IMR-90 (cell line): ENCODE measurements around the gene CAPZA1. TPM values are rescaled to one million over a fixed set of nuclear protein-coding genes. Genes with fewer than 3 reads are reported as not detected.
A peak's percentile ranks its signal among the peaks of the same experiment; 100 is the strongest.

Experiments used
- ATAC-seq: fragments of 200-7000 bp; cut with Tn5 transposase; 2 replicates; pipeline ENCODE4 v1.9.1; 2020; ENCODE audit warnings: low read depth, mild to moderate bottlenecking, moderate library complexity
- BruUV-seq: library from RNA; stranded (reverse); fragments of 400-500 nt; replicated peaks from 2 replicates; lab custom pipeline; 2021; lab: Mats Ljungman, UMichigan
- CTCF ChIA-PET: fragments of 300-600 bp; formaldehyde crosslinking; extraction: SDS; loops from one replicate; lab custom pipeline; 2021; ENCODE audit warnings: antibody characterized with exemption; lab: Yijun Ruan, JAX
- POLR2A ChIA-PET: fragments of 300-600 bp; sonication (Branson Sonifier 250); formaldehyde crosslinking; loops from one replicate; lab custom pipeline; 2022; ENCODE audit warnings: antibody characterized with exemption; ENCODE audit not compliant: unreplicated experiment; lab: Charles Lee
- DNase-seq: peaks from one replicate; pipeline ENCODE4 v3.0.0; 2013
- H2AFZ ChIP-seq: replicated peaks from 2 replicates; pipeline ENCODE3; 2013; ENCODE audit warnings: low read length, mild to moderate bottlenecking; ENCODE audit not compliant: poor library complexity
- H2AK5ac ChIP-seq: 2 replicates; pipeline ENCODE4 v1.6.1; 2013; ENCODE audit warnings: low read depth, low read length, inconsistent platforms
- H2AK9ac ChIP-seq: replicated peaks from 2 replicates; pipeline ENCODE3; 2013; ENCODE audit warnings: mild to moderate bottlenecking, low read depth, low read length, moderate library complexity; ENCODE audit not compliant: poor library complexity
- H2BK120ac ChIP-seq: 2 replicates; pipeline ENCODE4 v1.6.1; 2013; ENCODE audit warnings: low read depth, low read length, inconsistent platforms
- H2BK15ac ChIP-seq: 3 replicates; pipeline ENCODE4 v1.6.1; 2013; ENCODE audit warnings: low read depth, low read length, inconsistent platforms
- H2BK20ac ChIP-seq: 2 replicates; pipeline ENCODE4 v1.6.1; 2013; ENCODE audit warnings: low read depth, mild to moderate bottlenecking, inconsistent platforms, low read length, moderate library complexity
- H2BK5ac ChIP-seq: 2 replicates; pipeline ENCODE4 v1.6.1; 2013; ENCODE audit warnings: mild to moderate bottlenecking, low read depth, low read length, inconsistent platforms; ENCODE audit not compliant: poor library complexity, severe bottlenecking
- H3K14ac ChIP-seq: replicated peaks from 2 replicates; pipeline ENCODE4 v1.6.1; 2013; ENCODE audit warnings: low read depth, low read length, inconsistent platforms
- H3K18ac ChIP-seq: 2 replicates; pipeline ENCODE4 v1.6.1; 2013; ENCODE audit warnings: low read depth, low read length, control low read depth
- H3K23ac ChIP-seq: 2 replicates; pipeline ENCODE4 v1.6.1; 2013; ENCODE audit warnings: low read depth, low read length, inconsistent platforms
- H3K27ac ChIP-seq: 2 replicates; pipeline ENCODE4 v1.5.1; 2013; ENCODE audit warnings: mild to moderate bottlenecking, control low read depth, low read length; ENCODE audit not compliant: insufficient read depth
- H3K27me3 ChIP-seq: 2 replicates; pipeline ENCODE4 v1.6.1; 2013; ENCODE audit warnings: low read length; ENCODE audit not compliant: control insufficient read depth, insufficient read depth
- H3K36me3 ChIP-seq: 2 replicates; pipeline ENCODE4 v1.6.1; 2013; ENCODE audit warnings: low read length, mixed read lengths; ENCODE audit not compliant: control insufficient read depth, insufficient read depth
- H3K4ac ChIP-seq: 2 replicates; pipeline ENCODE4 v1.6.1; 2013; ENCODE audit warnings: low read depth, low read length, inconsistent platforms
- H3K4me1 ChIP-seq: 2 replicates; pipeline ENCODE4 v1.6.1; 2013; ENCODE audit warnings: low read length, mixed read lengths; ENCODE audit not compliant: control insufficient read depth, insufficient read depth
- H3K4me2 ChIP-seq: 2 replicates; pipeline ENCODE4 v1.6.1; 2013; ENCODE audit warnings: low read depth, mild to moderate bottlenecking, control low read depth, low read length, moderate library complexity
- H3K4me3 ChIP-seq: 2 replicates; pipeline ENCODE4 v1.5.1; 2013; ENCODE audit warnings: low read depth, mild to moderate bottlenecking, control low read depth, low read length, moderate library complexity; ENCODE audit not compliant: insufficient read depth
- H3K56ac ChIP-seq: 2 replicates; pipeline ENCODE4 v1.6.1; 2013; ENCODE audit warnings: low read length, inconsistent platforms; ENCODE audit not compliant: insufficient read depth; ENCODE audit errors: extremely low read depth
- H3K79me1 ChIP-seq, 2 experiments: 2 replicates each; pipeline ENCODE4 v1.6.1; 2013; ENCODE audit warnings: low read length in 2 of 2, inconsistent platforms in 1 of 2, low read depth in 1 of 2
- H3K9ac ChIP-seq: 2 replicates; pipeline ENCODE4 v1.6.1; 2013; ENCODE audit warnings: low read depth, low read length, control low read depth
- H3K9me1 ChIP-seq: 2 replicates; pipeline ENCODE4 v1.6.1; 2013; ENCODE audit warnings: low read length, inconsistent platforms; ENCODE audit not compliant: insufficient read depth
- H3K9me3 ChIP-seq: 2 replicates; pipeline ENCODE4 v1.6.1; 2013; ENCODE audit warnings: low read length; ENCODE audit not compliant: control insufficient read depth, insufficient read depth
- H4K20me1 ChIP-seq: 2 replicates; pipeline ENCODE4 v1.6.1; 2013; ENCODE audit warnings: low read length, inconsistent platforms; ENCODE audit not compliant: insufficient read depth
- H4K5ac ChIP-seq: 2 replicates; pipeline ENCODE4 v1.6.1; 2013; ENCODE audit warnings: mild to moderate bottlenecking, low read depth, low read length, control low read depth
- H4K8ac ChIP-seq, 2 experiments: 2 replicates each; pipeline ENCODE4 v1.6.1; 2013; ENCODE audit warnings: low read depth in 2 of 2, low read length in 2 of 2, control low read depth in 1 of 2, inconsistent platforms in 1 of 2
- H4K91ac ChIP-seq: 2 replicates; pipeline ENCODE4 v1.6.1; 2013; ENCODE audit warnings: low read depth, low read length, inconsistent platforms; ENCODE audit not compliant: insufficient read depth
- BHLHE40 ChIP-seq: fragments of 150-350 bp; IDR thresholded peaks from 2 replicates; pipeline ENCODE4 v1.6.1; 2016; ENCODE audit warnings: mild to moderate bottlenecking, low read depth, low read length
- CEBPB ChIP-seq: IDR thresholded peaks from 2 replicates; pipeline ENCODE4 v1.6.1; 2012; ENCODE audit warnings: low read depth, low read length, improper control_type of control experiment
- CHD1 ChIP-seq: IDR thresholded peaks from 2 replicates; pipeline ENCODE4 v1.6.1; 2012; ENCODE audit warnings: low read depth, low read length, improper control_type of control experiment
- CTCF ChIP-seq: conservative IDR thresholded peaks from 2 replicates; pipeline ENCODE4 v1.5.1; 2012; ENCODE audit warnings: mild to moderate bottlenecking, low read depth, low read length, improper control_type of control experiment
- MAFK ChIP-seq: IDR thresholded peaks from 2 replicates; pipeline ENCODE4 v1.6.1; 2012; ENCODE audit warnings: low read depth, low read length, improper control_type of control experiment
- MXI1 ChIP-seq: IDR thresholded peaks from 2 replicates; pipeline ENCODE4 v1.6.1; 2012; ENCODE audit warnings: low read depth, mild to moderate bottlenecking, low read length, moderate library complexity, borderline replicate concordance
- NFE2L2 ChIP-seq: fragments of 150-350 bp; IDR thresholded peaks from 2 replicates; pipeline ENCODE4 v1.6.1; 2016; ENCODE audit warnings: low read depth, mild to moderate bottlenecking, low read length
- POLR2A ChIP-seq: IDR thresholded peaks from 2 replicates; pipeline ENCODE4 v1.6.1; 2012; ENCODE audit warnings: mild to moderate bottlenecking, low read depth, low read length
- RAD21 ChIP-seq: IDR thresholded peaks from 2 replicates; pipeline ENCODE4 v1.6.1; 2012; ENCODE audit warnings: low read length, improper control_type of control experiment
- RFX5 ChIP-seq: IDR thresholded peaks from 2 replicates; pipeline ENCODE4 v1.8.0; 2012; ENCODE audit warnings: low read depth, mild to moderate bottlenecking, low read length, moderate library complexity
- WGBS, 2 experiments: methylation state at CpG; one replicate each; pipeline versions ENCODE4 v1.1.5 to v1.1.7; 2013; ENCODE audit warnings: missing lambda C conversion rate in 2 of 2; ENCODE audit not compliant: insufficient read length in 1 of 2; ENCODE audit errors: extremely low coverage in 2 of 2; 5-methylcytosine and 5-hydroxymethylcytosine counted together
- dilution Hi-C: fragments of 300-500 bp; cut with HindIII; formaldehyde crosslinking; loops from one replicate; pipeline ENCODE4 v1.14.3; 2018; ENCODE audit warnings: low sequenced_read_pairs; ENCODE audit not compliant: unreplicated experiment
- in situ Hi-C: fragments of 300-500 bp; cut with MboI; formaldehyde crosslinking; loops from 3 replicates; pipeline ENCODE4 v1.14.3; 2019; ENCODE audit warnings: low sequenced_read_pairs, inconsistent platforms, mixed read lengths
- intact Hi-C: fragments of 100-400 bp; cut with micrococcal nuclease; formaldehyde crosslinking; loops from 2 replicates; pipeline ENCODE4 v1.10.0; 2022
- polyA plus RNA-seq, 3 experiments: library from polyadenylated mRNA; depleted of rRNA; stranded (reverse); fragments of >200 nt; gene quantifications; 2 replicates each; pipeline ENCODE4 v1.2.3, GENCODE V29; 2012; ENCODE audit warnings: low replicate concordance in 1 of 3
- total RNA-seq: library from RNA; depleted of rRNA; stranded (reverse); fragments of >200 nt; gene quantifications from 2 replicates; pipeline ENCODE4 v1.2.3, GENCODE V29; 2012

CAPZA1 gene
- total and polyA plus RNA-seq, 2 of the 4 experiments (the other 2 are of a cell fraction) = 108 to 262 TPM

- intact Hi-C loops (no loop called here), dilution Hi-C loops (no loop called here), in situ Hi-C loops (no loop called here)
- 0 out of 4 replicates have a peak overlapping the region, but pooled peaks of 1 of the 2 experiments have one; percentile 2 for H4K8ac ChIP-seq
- POLR2A ChIA-PET = no interaction called here
- no peak overlapping the region for H4K5ac ChIP-seq
- H4K91ac ChIP-seq = no peak overlapping the region
- 100% methylated on average over 3 of the region's 5 CpGs; no CpG with 5 or more reads in 1 of the 2 experiments for WGBS, 2 experiments
- H2BK15ac ChIP-seq = no peak overlapping the region
- H3K18ac ChIP-seq = no peak overlapping the region
- no peak overlapping the region for H3K9ac ChIP-seq
- peak overlapping the region; percentile 35; the same call in 1 of the 2 replicates for H3K23ac ChIP-seq
- CTCF ChIA-PET = interaction anchor here (0.7 kb wide), 1 partner anchor 673 kb away, joined by 4 read pairs; no protein-coding TSS in a partner anchor
- H3K9me3 ChIP-seq = no peaks in the 10 kb centered on the region
- H2BK5ac ChIP-seq = no peak overlapping the region
- no peak overlapping the region for H3K56ac ChIP-seq
- H3K14ac ChIP-seq = no peak overlapping the region
- DNase-seq (no peak), ATAC-seq (no peak)
- H2BK20ac ChIP-seq = no peak overlapping the region
- H3K4ac ChIP-seq = no peak overlapping the region
- peaks cover 2% of the 10 kb centered on the region; the same call in 1 of the 2 replicates for H3K4me1 ChIP-seq
- TF ChIP-seq CEBPB (no peak), CHD1 (no peak), RFX5 (no peak), RAD21 (no peak), CTCF (no peak), BHLHE40 (no peak), POLR2A (no peak), MAFK (no peak), NFE2L2 (no peak), MXI1 (no peak)
- H2AK5ac ChIP-seq = no peak overlapping the region; the same call in 1 of the 2 replicates
- no peak overlapping the region for H3K4me3 ChIP-seq
- peaks cover 5% of the 10 kb centered on the region for H3K36me3 ChIP-seq
- peaks cover 7% of the 10 kb centered on the region for H3K9me1 ChIP-seq
- H2AK9ac ChIP-seq = no peak overlapping the region
- H3K27ac ChIP-seq = no peak overlapping the region
- BruUV-seq = no TSS peak
- H2AFZ ChIP-seq = no peak overlapping the region
- H3K79me1 ChIP-seq = peaks cover 0 to 54% of the 10 kb centered on the region in 2 experiments; a peak in 2 of 4 replicates
- H2BK120ac ChIP-seq = no peak overlapping the region
- H3K4me2 ChIP-seq = no peak overlapping the region
- peaks cover 89% of the 10 kb centered on the region for H4K20me1 ChIP-seq
- no peaks in the 10 kb centered on the region for H3K27me3 ChIP-seq
These were observed 6.6 kb downstream of the CAPZA1 start for GRCh38 chr1:112626193-112626592.
